ENCODE measurements around the gene ITGB1BP2.
"Not testable (repeated sequence)": the region's sequence is repeated elsewhere in the genome, so short reads cannot be mapped to it uniquely, and the experiment has no call there.

The ITGB1BP2 gene

DNA sequence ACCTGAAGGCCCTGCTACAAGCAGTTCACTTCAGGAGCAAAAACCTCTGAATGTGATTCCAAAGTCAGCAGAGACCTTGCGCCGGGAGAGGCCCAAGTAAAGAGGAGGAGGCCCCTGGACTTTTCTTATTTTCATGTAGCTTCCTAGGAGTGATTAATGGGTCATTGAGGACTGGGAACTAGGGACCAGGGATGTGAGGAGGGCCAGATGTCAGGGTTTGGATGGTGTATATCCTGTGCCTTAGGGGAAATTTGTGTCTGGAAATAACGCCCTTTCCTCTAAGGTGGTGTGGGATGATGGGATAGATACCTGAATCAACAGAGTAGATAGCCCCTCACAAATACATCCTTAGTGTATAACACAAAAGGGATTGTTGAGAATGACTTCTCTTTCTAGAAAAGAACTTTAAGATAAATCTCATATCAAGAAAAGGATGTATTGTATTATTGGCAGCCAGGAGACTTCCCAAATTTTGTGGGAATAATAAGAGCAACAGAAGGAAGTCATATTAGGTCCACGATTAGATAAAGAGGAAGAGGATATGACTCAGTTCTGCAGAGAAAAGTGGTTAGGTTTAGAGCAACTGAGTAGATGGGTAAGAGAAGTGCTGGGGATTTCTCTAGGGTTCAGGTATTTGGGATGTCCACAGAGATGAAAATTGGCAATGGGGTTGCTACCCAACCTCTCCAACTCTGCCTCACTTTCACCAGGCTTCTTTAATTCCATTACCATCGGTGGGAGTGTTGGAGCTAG lies 1.1 kb downstream of the ITGB1BP2 start:
- DNase-seq, result no peak

DNA sequence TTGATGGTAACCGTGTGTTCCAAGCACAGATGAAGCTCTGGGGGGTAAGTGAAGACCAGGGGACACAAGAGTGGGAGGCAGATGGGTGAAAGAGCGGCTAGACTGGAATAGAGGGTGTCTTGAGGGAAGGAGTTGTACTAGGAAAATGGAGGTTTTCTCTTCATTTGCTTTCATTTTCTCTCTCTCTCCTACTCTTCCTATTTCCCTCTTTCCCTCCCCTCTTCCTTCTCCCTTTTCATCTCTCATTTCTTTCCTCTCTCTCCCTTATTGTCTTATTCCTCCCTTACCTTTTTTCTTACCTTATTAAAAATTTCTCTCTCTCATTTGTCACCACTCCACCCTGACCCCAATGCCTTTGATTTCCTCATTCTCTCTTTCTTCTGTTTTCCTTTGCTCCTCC lies 3.0 kb downstream of the ITGB1BP2 start:
- DNase-seq, result no peak

DNA sequence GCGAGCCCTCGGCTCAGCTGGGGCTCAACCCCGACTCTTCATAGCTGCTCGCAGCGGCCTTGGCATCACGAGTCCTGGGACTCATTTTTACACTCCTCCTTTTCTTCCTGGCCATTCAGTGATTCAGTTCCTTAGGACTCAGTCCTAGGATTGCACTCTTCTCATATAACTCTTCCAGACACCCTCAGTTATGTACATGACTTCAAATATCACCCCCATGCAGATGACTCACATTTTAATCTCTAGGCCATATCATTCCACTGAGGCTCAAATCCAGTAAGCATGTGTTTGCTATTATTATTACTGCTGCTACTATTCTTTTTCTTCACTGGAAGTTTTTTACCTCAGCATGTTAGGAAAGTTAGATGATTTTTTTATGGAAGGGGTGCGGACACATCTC lies 14.4 kb downstream of the ITGB1BP2 start:
- no peak for DNase-seq

DNA sequence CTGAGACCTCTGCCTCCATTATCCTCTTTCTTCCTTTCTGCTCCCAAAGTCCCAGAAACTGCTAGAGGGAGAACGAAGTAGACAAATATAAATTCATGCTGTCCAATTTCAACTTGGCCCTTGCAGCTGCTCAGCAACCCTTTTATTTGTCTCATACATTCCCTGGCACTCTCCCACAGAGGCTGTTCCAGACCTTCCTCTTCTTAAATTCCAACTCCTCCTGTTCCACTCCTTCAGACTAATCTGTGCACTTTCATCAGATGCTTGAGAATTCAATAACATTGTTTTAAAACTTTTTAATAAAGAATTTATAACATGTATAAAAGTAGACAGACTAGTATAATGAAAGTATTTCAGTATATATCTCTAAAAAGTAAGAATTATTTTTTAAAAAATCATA lies 15.4 kb downstream of the ITGB1BP2 start:
- not testable (repeated sequence) for DNase-seq

DNA sequence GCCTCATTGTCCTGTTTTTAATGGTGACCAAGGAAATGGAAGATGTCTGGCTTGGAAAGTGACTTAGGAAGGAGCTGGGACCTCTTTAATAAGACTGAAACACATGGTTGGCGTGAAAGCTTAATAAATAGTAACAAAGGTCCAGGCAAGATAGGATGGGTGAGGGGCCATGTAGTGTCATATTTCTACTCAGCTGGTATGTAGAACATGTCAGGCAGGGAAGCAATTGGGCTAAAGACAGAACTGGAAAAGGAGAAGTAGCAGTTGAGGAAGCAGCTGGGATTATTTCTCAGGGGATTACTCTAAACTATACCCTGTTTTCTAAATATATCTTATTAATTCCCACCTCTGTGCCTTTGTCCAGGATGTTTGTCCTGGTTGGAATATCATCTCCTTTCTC lies 18.6 kb downstream of the ITGB1BP2 start:
- no peak for DNase-seq

DNA sequence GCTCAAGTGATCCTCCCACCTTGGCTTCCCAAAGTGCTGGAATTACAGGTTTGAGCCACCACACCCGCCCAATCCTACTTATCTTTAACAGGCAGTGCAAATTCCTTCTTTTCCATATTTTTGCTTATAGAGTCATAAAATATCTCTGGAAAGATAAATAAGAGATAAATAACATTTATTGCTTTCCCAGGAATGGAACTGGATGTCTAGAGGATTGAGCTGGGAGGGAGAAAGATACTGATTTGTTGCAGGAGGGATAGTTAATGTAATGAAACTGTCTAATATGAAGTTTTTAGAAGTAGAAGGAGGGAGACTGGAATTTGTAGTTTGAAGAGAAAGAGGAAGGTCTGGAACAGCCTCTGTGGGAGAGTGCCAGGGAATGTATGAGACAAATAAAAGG lies 20.2 kb downstream of the ITGB1BP2 start:
- DNase-seq, result no peak

DNA sequence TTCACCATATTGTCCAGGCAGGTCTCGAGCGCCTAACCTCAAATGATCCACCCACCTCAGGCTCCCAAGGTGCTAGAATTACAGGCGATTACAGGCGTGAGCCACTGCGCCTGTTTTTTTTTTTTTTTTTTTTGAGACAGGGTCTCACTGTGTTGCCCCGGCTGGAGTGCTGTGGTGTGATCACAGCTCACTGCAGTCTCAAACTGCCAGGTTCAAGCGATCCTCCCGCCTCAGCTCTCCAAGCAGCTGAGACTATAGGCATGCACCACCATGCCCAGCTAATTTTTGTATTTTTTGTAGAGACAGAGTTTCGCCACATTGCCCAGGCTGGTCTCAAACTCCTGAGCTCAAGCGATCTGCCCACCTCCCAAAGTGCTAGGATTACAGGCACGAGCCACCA lies 22.9 kb downstream of the ITGB1BP2 start:
- not testable (repeated sequence) for DNase-seq

DNA sequence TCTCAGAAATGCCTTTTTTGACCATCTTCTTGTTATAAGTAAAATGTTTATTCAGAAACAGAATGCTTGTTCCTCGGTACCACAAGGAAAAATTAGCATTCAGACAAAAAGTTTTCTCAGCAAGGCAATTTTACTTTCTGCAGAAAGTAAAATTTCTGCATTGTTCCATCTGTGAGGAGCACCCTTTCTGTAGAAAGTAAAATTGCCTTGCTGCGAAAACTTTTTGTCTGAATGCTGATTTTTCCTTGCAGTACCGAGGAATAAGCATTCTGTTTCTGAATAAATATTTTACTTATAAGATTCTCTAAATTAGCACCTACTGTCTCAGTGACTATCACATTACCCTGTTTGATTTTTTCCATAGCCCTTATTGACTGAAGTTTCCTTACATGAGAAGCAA lies 24.8 kb downstream of the ITGB1BP2 start:
- DNase-seq, result no peak

DNA sequence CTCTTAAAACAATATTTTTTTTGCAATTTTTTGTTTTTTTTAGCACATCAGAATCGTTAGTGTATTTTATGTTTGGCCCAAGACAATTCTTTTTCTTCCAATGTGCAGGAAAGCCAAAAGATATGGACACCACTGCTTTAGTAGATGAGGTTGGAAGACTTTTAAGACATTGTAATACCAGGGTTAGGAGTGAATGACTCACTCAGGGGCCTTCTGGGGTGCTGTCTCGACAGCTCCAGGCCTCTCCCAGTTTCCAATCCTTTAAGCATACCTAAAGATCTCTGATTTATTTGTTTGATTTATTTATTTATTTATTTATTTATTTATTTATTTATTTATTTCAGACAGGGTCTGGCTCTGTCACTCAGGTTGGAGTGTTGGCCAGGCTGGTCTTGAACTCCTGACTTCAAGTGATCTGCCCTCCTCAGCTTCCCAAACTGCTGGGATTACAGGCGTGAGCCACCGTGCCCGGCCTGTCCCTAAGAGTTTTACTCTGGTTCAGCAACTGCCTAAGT lies 47.7 kb downstream of the ITGB1BP2 start:
- not testable (repeated sequence) for DNase-seq

DNA sequence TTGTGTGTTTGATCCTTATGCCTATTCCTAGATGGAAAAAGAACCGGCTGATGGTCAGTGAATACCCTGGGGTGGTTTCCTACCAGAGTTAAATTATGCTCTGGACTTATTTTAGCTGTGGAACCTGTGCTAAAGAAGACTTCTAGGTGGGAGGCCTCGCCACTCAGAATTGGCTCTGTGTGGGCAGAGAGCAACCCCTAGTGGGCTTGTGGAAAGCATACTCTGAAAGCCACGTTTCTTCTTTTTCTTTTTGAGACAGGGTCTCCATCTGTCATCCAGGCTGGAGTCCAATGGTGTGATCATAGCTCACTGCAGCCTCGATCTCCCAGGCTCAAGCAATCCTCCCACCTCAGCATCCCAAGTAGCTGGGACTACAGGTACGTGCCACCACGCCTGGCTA lies 48.3 kb downstream of the ITGB1BP2 start:
- DNase-seq, result not testable (repeated sequence)

DNA sequence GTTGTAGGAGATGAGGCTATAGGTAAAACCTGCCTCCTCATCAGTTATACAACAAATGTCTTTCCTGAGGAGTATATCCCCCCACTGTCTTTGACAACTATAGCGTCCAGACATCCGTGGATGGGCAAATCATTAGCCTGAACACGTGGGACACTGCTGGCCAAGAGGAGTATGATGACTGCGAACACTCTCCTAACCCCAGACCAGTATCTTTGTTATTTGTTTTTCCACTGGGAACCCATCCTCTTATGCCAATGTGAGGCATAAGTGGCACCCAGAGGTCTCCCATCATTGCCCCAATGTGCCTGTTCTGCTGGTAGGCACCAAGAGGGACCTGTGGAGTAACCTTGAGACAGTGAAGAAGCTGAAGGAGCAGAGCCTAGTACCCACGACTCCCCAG lies 50.9 kb downstream of the ITGB1BP2 start:
- not testable (repeated sequence) for DNase-seq
